Upper lobe of right lung (tissue), 1 donor: Measurements from ENCODE around the gene RNF44. TPM values are rescaled to one million over a fixed set of nuclear protein-coding genes. Genes with fewer than 3 reads are reported as not detected.

Experiments used
- ATAC-seq: fragments of 200-7000 bp; cut with Tn5 transposase; one replicate; pipeline ENCODE4 v1.9.1; 2020; ENCODE audit warnings: mild to moderate bottlenecking, moderate library complexity
- DNase-seq: peaks from one replicate; pipeline ENCODE4 v3.0.0-alpha.2; 2020
- H3K27ac ChIP-seq: fragments of 200-600 bp; one replicate; pipeline ENCODE4 v1.8.0; 2022
- H3K27me3 ChIP-seq: fragments of 200-600 bp; one replicate; pipeline ENCODE4 v1.8.0; 2022; ENCODE audit warnings: mild to moderate bottlenecking
- H3K36me3 ChIP-seq: fragments of 200-600 bp; one replicate; pipeline ENCODE4 v1.8.0; 2022
- H3K4me1 ChIP-seq: fragments of 200-600 bp; one replicate; pipeline ENCODE4 v1.8.0; 2022
- H3K4me3 ChIP-seq: fragments of 200-600 bp; one replicate; pipeline ENCODE4 v1.8.0; 2022; ENCODE audit warnings: mild to moderate bottlenecking
- H3K9me3 ChIP-seq: fragments of 200-600 bp; one replicate; pipeline ENCODE4 v1.8.0; 2022
- intact Hi-C: fragments of 100-400 bp; cut with DNase I; formaldehyde crosslinking; loops from one replicate; pipeline ENCODE4 v1.11.0; 2022
- total RNA-seq: library from RNA; stranded (reverse); fragmentation: NEBNext Ultra II Directional; extraction: Animal tissue kit (Norgen Biotek cat#: 25700); gene quantifications from one replicate; pipeline ENCODE4 v1.2.1, GENCODE V29; 2021
- TF ChIP-seq, protein P1 (sequence below): fragments of 200-600 bp; IDR thresholded peaks from one replicate; pipeline ENCODE4 v1.8.0; 2022; ENCODE audit warnings: antibody characterized with exemption
- donor health status: DM: no; HTN: yes; CAD: no; lungs with severe emphysema.

The RNF44 gene
- total RNA-seq, 1 donor from 2014 or later = 48.0 TPM

GRCh38 chr5:176538230-176538988, 1.2 kb upstream of the RNF44 start:
- DNase-seq (no peak), ATAC-seq (no peak)
- Histone ChIP-seq H3K27ac (peak overlapping the region; percentile 98), H3K27me3 (no peaks in the 10 kb centered on the region), H3K4me1 (peaks cover 45% of the 10 kb centered on the region), H3K4me3 (peak overlapping the region; percentile 98), H3K9me3 (no peaks in the 10 kb centered on the region), H3K36me3 (no peaks in the 10 kb centered on the region)
- intact Hi-C loops = no loop called here
- TF ChIP-seq, protein P1, sequence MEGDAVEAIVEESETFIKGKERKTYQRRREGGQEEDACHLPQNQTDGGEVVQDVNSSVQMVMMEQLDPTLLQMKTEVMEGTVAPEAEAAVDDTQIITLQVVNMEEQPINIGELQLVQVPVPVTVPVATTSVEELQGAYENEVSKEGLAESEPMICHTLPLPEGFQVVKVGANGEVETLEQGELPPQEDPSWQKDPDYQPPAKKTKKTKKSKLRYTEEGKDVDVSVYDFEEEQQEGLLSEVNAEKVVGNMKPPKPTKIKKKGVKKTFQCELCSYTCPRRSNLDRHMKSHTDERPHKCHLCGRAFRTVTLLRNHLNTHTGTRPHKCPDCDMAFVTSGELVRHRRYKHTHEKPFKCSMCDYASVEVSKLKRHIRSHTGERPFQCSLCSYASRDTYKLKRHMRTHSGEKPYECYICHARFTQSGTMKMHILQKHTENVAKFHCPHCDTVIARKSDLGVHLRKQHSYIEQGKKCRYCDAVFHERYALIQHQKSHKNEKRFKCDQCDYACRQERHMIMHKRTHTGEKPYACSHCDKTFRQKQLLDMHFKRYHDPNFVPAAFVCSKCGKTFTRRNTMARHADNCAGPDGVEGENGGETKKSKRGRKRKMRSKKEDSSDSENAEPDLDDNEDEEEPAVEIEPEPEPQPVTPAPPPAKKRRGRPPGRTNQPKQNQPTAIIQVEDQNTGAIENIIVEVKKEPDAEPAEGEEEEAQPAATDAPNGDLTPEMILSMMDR = no peak

DNA sequence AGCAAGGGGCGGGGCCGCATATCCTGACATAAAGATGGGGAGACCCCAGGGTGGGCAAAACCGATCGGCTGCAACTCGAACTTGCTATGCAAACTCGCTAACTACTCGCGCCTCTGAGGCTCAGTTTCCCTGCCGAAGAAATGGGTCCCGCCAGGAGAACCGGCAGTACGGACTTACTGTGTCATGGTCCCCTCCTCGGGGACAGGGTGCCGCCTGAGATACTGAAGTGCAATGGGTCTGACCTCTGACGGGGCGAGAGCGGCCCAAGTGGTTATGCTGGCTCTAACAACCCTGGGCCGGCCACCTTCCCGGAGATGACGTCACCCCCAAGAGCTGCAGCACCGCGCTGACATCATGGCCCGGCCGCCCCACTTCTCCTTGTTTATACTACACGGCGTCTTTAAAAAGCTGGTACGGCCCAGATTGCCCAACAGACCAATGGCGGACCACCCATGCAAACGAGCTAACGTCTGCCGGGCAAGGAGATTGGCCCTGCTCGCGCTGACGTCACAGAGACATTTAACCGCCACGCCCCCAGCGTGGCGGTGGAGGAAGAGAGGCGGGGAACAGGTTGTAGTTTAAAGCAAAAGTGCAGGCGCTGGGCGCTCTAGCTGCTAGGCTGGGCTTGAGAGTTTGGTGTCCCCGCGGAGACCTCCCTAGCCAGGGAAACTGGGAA, 490 bp upstream of the RNF44 start:
- Histone ChIP-seq H3K36me3 (no peaks in the 10 kb centered on the region), H3K27me3 (no peaks in the 10 kb centered on the region), H3K4me3 (peak overlapping the region; percentile 98), H3K4me1 (peaks cover 53% of the 10 kb centered on the region), H3K27ac (peak overlapping the region; percentile 98), H3K9me3 (no peaks in the 10 kb centered on the region)
- TF ChIP-seq, protein P1 = no peak
- peak; percentile 99 for DNase-seq
- intact Hi-C loops = no loop called here
- peak; percentile 82 for ATAC-seq

- peaks cover 52% of the 10 kb centered on the region for H3K4me1 ChIP-seq
- no peaks in the 10 kb centered on the region for H3K9me3 ChIP-seq
- H3K36me3 ChIP-seq = peaks cover 7% of the 10 kb centered on the region
- ATAC-seq (peak; percentile 58), DNase-seq (peak; percentile 90)
- H3K4me3 ChIP-seq = peak overlapping the region; percentile 98
- H3K27ac ChIP-seq = peak overlapping the region; percentile 98
- TF ChIP-seq, protein P1 = no peak
- intact Hi-C loops = no loop called here
- no peaks in the 10 kb centered on the region for H3K27me3 ChIP-seq
These were observed 885 bp downstream of the RNF44 start for GRCh38 chr5:176536132-176536901.

DNA sequence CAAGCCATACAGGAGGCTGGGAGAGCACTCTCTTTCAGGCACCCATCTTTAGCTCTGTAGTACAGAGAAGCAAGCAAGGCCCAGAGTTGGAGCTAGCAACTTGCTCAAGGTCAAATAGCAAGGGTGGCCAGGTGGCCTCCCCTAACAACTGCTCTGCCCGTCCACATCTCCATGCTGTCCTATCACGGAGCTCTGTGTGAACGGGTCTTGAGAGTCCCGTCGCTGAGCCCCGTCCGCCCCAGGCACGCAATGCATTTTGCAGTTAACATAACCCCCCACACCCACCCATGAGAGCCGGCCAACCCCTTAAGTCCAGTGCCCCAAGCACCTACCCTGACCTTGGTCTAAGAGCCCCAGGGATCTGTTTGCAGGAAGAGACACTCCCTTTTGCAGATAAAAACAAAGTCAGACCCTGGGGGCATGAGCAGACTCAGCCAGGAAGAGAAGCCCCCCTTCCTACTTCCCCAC, 1.5 kb downstream of the RNF44 start:
- Histone ChIP-seq H3K4me1 (peaks cover 54% of the 10 kb centered on the region), H3K36me3 (peaks cover 14% of the 10 kb centered on the region), H3K4me3 (peak overlapping the region; percentile 98), H3K27me3 (no peaks in the 10 kb centered on the region), H3K27ac (peak overlapping the region; percentile 98), H3K9me3 (no peaks in the 10 kb centered on the region)
- TF ChIP-seq, protein P1 = no peak
- ATAC-seq (no peak), DNase-seq (no peak)
- intact Hi-C loops = no loop called here

- peak overlapping the region; percentile 98 for H3K27ac ChIP-seq
- peaks cover 19% of the 10 kb centered on the region for H3K36me3 ChIP-seq
- DNase-seq (no peak), ATAC-seq (peak; percentile 35)
- H3K4me1 ChIP-seq = peaks cover 54% of the 10 kb centered on the region
- intact Hi-C loops = no loop called here
- H3K4me3 ChIP-seq = peak overlapping the region; percentile 98
- H3K27me3 ChIP-seq = no peaks in the 10 kb centered on the region
- TF ChIP-seq, protein P1 = no peak
- H3K9me3 ChIP-seq = no peaks in the 10 kb centered on the region
These were observed 2.0 kb downstream of the RNF44 start for GRCh38 chr5:176535101-176535663.
